ENCODE results near the gene NRCAM. TPM values are rescaled to one million over a fixed set of nuclear protein-coding genes. Genes with fewer than 3 reads are reported as not detected.

NRCAM gene
- polyA plus RNA-seq, 2 of the 4 experiments (the other 2 are of a cell fraction): 129 to 210 TPM

- ATAC-seq: no peak
- Histone ChIP-seq H3K4me2 (no peak overlapping the region), H3K9me3 (no peaks in the 10 kb centered on the region), H3K4me3 (no peak overlapping the region), H3K4me1 (peaks cover 42% of the 10 kb centered on the region; the same call in 2 of the 3 replicates), H3K27ac (peak overlapping the region in 1 of 2 experiments; percentile 25; a peak in 2 of 6 replicates)
- WGBS (ENCODE audit: missing lambda C conversion rate): 84% methylated on average over 2 of the region's 2 CpGs
- no peak for DNase-seq (ENCODE audit: low read depth in 1 of 2, low spot score in 1 of 2)
- FAIRE-seq: no peak
- CTCF ChIA-PET: no interaction called here
- POLR2A ChIA-PET: no interaction called here
- TF ChIP-seq, protein P1, sequence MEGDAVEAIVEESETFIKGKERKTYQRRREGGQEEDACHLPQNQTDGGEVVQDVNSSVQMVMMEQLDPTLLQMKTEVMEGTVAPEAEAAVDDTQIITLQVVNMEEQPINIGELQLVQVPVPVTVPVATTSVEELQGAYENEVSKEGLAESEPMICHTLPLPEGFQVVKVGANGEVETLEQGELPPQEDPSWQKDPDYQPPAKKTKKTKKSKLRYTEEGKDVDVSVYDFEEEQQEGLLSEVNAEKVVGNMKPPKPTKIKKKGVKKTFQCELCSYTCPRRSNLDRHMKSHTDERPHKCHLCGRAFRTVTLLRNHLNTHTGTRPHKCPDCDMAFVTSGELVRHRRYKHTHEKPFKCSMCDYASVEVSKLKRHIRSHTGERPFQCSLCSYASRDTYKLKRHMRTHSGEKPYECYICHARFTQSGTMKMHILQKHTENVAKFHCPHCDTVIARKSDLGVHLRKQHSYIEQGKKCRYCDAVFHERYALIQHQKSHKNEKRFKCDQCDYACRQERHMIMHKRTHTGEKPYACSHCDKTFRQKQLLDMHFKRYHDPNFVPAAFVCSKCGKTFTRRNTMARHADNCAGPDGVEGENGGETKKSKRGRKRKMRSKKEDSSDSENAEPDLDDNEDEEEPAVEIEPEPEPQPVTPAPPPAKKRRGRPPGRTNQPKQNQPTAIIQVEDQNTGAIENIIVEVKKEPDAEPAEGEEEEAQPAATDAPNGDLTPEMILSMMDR (IDR thresholded peaks at IDR 0.05): no peak
- TF ChIP-seq USF2 (IDR thresholded peaks at IDR 0.05): no peak
- TF ChIP-seq, protein P2, sequence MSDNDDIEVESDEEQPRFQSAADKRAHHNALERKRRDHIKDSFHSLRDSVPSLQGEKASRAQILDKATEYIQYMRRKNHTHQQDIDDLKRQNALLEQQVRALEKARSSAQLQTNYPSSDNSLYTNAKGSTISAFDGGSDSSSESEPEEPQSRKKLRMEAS (IDR thresholded peaks at IDR 0.05): no peak
- TF ChIP-seq KDM1A (IDR thresholded peaks at IDR 0.05; ENCODE audit: low read depth): no peak
- TF ChIP-seq BHLHE40 (IDR thresholded peaks at IDR 0.05; ENCODE audit: low read depth, low read length): no peak
- no peak for TF ChIP-seq TFCP2L1 (CRISPR knock-in tag; IDR thresholded peaks at IDR 0.05)
- TF ChIP-seq TP53 (CRISPR knock-in tag; IDR thresholded peaks at IDR 0.05): no peak
- no peak for TF ChIP-seq CHD4 (IDR thresholded peaks at IDR 0.05; ENCODE audit: borderline replicate concordance)
- no peak for TF ChIP-seq CBX8 (IDR thresholded peaks at IDR 0.05)
- TF ChIP-seq ZC3H11A (IDR thresholded peaks at IDR 0.05): no peak
Measured at GRCh38 chr7:108326938-108327337, 129.3 kb downstream of the NRCAM start.

DNA sequence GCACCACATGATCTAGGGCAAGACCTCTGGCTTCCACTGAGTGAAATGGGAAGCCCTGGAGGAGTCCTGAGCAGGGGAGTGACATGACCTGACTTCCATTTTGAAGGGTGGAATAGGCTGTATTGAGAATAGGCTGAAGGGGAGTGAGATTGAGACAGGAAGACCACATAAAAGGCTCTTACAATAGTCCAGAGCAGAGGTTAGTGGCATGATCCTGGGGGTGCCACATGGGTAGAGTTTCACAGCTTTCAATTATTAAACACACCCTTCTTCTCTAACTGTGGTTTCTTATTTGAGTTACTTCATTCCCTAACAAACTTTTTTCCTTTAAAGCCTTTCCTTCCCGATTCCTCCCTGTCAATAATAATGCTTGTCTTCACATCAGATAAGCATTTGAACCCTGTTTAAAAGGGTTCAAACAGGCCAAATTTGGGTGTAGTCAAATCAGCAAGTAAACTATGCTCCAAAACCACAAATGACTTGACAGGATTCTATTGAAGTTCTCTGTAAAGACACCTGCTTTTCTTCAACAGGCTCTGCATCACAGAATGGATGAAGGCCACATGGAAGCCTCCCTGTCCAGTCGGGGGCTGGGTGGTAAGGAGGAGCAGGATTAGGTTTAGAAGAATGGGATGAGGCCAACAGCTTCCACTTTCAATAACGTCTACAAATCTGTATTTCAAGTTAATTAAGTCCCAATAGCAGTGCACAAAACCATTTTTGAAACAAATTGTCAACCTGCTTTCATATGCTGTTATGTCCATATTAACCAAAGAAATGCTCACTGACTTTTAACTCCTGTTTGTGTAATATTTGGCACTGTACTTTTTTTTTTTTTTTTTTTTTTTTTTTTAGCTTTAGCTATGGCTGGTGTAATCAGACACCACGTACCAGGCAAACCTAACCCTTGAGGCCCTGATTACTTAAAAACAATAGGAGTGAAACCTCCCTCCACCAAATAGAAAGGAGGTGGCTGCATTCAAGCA is 131.9 kb downstream of the NRCAM start:
- FAIRE-seq (no peak), DNase-seq (ENCODE audit: low read depth in 1 of 2, low spot score in 1 of 2) (no peak), ATAC-seq (peak in 1 of 2 experiments; percentile 42; a peak in 3 of 6 replicates)
- Histone ChIP-seq H3K9me3 (no peaks in the 10 kb centered on the region), H3K4me2 (no peak overlapping the region), H3K27ac (no peak overlapping the region), H3K4me3 (no peak overlapping the region), H3K4me1 (peaks cover 38% of the 10 kb centered on the region; the same call in 2 of the 3 replicates)
- whole genome bisulfite sequencing (ENCODE audit: missing lambda C conversion rate): 79% methylated on average over 4 of the region's 4 CpGs
- POLR2A ChIA-PET: interaction anchor here (0.6 kb wide), 1 partner anchor 130 kb away, joined by 3 read pairs; no protein-coding TSS in a partner anchor
- CTCF ChIA-PET: interaction anchor here (0.9 kb wide), 1 partner anchor 16 kb away, joined by 3 read pairs; no protein-coding TSS in a partner anchor
- TF ChIP-seq, protein P3, sequence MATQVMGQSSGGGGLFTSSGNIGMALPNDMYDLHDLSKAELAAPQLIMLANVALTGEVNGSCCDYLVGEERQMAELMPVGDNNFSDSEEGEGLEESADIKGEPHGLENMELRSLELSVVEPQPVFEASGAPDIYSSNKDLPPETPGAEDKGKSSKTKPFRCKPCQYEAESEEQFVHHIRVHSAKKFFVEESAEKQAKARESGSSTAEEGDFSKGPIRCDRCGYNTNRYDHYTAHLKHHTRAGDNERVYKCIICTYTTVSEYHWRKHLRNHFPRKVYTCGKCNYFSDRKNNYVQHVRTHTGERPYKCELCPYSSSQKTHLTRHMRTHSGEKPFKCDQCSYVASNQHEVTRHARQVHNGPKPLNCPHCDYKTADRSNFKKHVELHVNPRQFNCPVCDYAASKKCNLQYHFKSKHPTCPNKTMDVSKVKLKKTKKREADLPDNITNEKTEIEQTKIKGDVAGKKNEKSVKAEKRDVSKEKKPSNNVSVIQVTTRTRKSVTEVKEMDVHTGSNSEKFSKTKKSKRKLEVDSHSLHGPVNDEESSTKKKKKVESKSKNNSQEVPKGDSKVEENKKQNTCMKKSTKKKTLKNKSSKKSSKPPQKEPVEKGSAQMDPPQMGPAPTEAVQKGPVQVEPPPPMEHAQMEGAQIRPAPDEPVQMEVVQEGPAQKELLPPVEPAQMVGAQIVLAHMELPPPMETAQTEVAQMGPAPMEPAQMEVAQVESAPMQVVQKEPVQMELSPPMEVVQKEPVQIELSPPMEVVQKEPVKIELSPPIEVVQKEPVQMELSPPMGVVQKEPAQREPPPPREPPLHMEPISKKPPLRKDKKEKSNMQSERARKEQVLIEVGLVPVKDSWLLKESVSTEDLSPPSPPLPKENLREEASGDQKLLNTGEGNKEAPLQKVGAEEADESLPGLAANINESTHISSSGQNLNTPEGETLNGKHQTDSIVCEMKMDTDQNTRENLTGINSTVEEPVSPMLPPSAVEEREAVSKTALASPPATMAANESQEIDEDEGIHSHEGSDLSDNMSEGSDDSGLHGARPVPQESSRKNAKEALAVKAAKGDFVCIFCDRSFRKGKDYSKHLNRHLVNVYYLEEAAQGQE (IDR thresholded peaks at IDR 0.05): no peak
- TF ChIP-seq TP53 (CRISPR knock-in tag; IDR thresholded peaks at IDR 0.05): no peak
- no peak for TF ChIP-seq E2F6 (IDR thresholded peaks at IDR 0.05; ENCODE audit: borderline replicate concordance, low read depth)
- TF ChIP-seq EHF (CRISPR knock-in tag; IDR thresholded peaks at IDR 0.05): no peak
- TF ChIP-seq JUNB (IDR thresholded peaks at IDR 0.05): no peak
- no peak for TF ChIP-seq PHF8 (IDR thresholded peaks at IDR 0.05; ENCODE audit: borderline replicate concordance, low read depth)
- TF ChIP-seq BHLHE40 (IDR thresholded peaks at IDR 0.05; ENCODE audit: low read depth, low read length): no peak
- TF ChIP-seq KDM1A (IDR thresholded peaks at IDR 0.05; ENCODE audit: low read depth): no peak
- TF ChIP-seq POLR2AphosphoS2 (conservative IDR thresholded peaks at IDR 0.05; ENCODE audit: low read length): no peak
- no peak for TF ChIP-seq HMGXB4 (CRISPR knock-in tag; IDR thresholded peaks at IDR 0.05; ENCODE audit: borderline replicate concordance)
- TF ChIP-seq NPAS2 (CRISPR knock-in tag; IDR thresholded peaks at IDR 0.05; ENCODE audit: borderline replicate concordance): no peak
- TF ChIP-seq MAZ (IDR thresholded peaks at IDR 0.05; ENCODE audit: borderline replicate concordance, low read depth, low read length): no peak
- TF ChIP-seq, protein P4, sequence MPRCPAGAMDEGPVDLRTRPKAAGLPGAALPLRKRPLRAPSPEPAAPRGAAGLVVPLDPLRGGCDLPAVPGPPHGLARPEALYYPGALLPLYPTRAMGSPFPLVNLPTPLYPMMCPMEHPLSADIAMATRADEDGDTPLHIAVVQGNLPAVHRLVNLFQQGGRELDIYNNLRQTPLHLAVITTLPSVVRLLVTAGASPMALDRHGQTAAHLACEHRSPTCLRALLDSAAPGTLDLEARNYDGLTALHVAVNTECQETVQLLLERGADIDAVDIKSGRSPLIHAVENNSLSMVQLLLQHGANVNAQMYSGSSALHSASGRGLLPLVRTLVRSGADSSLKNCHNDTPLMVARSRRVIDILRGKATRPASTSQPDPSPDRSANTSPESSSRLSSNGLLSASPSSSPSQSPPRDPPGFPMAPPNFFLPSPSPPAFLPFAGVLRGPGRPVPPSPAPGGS (IDR thresholded peaks at IDR 0.05): no peak
- TF ChIP-seq JUN (IDR thresholded peaks at IDR 0.05): no peak
- TF ChIP-seq, protein P5, sequence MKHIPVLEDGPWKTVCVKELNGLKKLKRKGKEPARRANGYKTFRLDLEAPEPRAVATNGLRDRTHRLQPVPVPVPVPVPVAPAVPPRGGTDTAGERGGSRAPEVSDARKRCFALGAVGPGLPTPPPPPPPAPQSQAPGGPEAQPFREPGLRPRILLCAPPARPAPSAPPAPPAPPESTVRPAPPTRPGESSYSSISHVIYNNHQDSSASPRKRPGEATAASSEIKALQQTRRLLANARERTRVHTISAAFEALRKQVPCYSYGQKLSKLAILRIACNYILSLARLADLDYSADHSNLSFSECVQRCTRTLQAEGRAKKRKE (CRISPR knock-in tag; IDR thresholded peaks at IDR 0.05; ENCODE audit: low read depth): no peak
